ENCODE results near the gene CD300LF. TPM values are rescaled to one million over a fixed set of nuclear protein-coding genes. Genes with fewer than 3 reads are reported as not detected.

The CD300LF gene
- total RNA-seq, 6 experiments from 2014 or later = 0.44 to 2.6 (median 0.74) TPM; not detected in 1

DNA sequence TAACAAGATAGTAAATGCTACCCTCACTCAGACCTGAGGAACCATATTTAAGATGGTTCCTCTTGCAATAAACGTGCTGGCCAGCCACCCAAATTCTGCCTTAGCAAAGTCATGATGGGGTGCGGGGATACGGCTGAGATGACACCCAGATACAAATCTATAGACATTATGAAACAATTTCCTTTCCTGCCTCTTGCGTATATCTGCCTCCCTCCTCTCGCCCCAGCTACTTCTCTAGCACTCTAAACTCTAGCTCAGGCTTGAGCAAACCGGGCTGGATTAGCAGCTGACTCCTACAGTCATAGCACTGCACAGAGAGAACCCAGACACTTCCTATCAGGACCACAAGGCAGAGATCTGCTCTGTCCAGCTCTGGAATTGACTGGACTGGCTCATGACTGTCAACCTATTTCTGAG is 22.3 kb downstream of the CD300LF start:
- ATAC-seq = peak; percentile 52 to 81 (median 75)
- 54% methylated on average over 4 of the region's 6 CpGs for WGBS (ENCODE audit: insufficient coverage, low coverage, low lambda C conversion rate, missing lambda C conversion rate)
- H3K36me3 ChIP-seq = no peaks in the 10 kb centered on the region
- DNase-seq = peak in 1 of 3 donors; percentile 30
- TF ChIP-seq, protein P1, sequence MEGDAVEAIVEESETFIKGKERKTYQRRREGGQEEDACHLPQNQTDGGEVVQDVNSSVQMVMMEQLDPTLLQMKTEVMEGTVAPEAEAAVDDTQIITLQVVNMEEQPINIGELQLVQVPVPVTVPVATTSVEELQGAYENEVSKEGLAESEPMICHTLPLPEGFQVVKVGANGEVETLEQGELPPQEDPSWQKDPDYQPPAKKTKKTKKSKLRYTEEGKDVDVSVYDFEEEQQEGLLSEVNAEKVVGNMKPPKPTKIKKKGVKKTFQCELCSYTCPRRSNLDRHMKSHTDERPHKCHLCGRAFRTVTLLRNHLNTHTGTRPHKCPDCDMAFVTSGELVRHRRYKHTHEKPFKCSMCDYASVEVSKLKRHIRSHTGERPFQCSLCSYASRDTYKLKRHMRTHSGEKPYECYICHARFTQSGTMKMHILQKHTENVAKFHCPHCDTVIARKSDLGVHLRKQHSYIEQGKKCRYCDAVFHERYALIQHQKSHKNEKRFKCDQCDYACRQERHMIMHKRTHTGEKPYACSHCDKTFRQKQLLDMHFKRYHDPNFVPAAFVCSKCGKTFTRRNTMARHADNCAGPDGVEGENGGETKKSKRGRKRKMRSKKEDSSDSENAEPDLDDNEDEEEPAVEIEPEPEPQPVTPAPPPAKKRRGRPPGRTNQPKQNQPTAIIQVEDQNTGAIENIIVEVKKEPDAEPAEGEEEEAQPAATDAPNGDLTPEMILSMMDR (IDR thresholded peaks at IDR 0.05) = no peak
- TF ChIP-seq POLR2A (IDR thresholded peaks at IDR 0.05) = no peak
- H3K27me3 ChIP-seq = no peaks in the 10 kb centered on the region
- H3K9me3 ChIP-seq = no peaks in the 10 kb centered on the region
- no peak overlapping the region for H3K4me3 ChIP-seq
- no peaks in the 10 kb centered on the region for H3K4me1 ChIP-seq
- peak overlapping the region in 1 of 3 donors; percentile 22 for H3K27ac ChIP-seq
- intact Hi-C loops (cut with DNase I) = no loop called here

DNA sequence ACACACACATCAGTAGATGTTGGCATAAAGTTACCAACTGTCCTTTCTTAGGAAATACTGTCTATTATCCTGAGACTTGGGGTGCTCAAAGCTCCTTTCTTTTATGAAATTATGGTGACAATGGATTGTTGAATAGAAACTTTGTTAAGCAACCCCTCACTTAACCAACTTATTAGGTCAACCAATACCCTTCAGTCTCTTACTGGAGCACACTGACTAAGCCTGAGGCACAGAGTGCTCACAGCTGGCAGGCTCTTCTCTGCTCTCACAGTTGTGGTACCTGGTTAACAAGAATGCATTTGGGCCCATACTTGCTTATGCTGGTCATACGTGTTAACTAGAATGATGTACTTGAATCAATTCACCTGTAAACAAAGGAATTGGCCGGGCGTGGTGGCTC is 24.8 kb downstream of the CD300LF start:
- H3K36me3 ChIP-seq = no peaks in the 10 kb centered on the region
- no peak overlapping the region for H3K27ac ChIP-seq
- no peaks in the 10 kb centered on the region for H3K9me3 ChIP-seq
- TF ChIP-seq, protein P1 (IDR thresholded peaks at IDR 0.05) = no peak
- TF ChIP-seq POLR2A (IDR thresholded peaks at IDR 0.05) = no peak
- H3K27me3 ChIP-seq = no peaks in the 10 kb centered on the region
- 76% methylated on average over 3 of the region's 3 CpGs for WGBS (ENCODE audit: insufficient coverage, low coverage, low lambda C conversion rate, missing lambda C conversion rate)
- H3K4me1 ChIP-seq = no peaks in the 10 kb centered on the region
- DNase-seq (no peak), ATAC-seq (no peak)
- no peak overlapping the region for H3K4me3 ChIP-seq
- intact Hi-C loops (cut with DNase I) = no loop called here

DNA sequence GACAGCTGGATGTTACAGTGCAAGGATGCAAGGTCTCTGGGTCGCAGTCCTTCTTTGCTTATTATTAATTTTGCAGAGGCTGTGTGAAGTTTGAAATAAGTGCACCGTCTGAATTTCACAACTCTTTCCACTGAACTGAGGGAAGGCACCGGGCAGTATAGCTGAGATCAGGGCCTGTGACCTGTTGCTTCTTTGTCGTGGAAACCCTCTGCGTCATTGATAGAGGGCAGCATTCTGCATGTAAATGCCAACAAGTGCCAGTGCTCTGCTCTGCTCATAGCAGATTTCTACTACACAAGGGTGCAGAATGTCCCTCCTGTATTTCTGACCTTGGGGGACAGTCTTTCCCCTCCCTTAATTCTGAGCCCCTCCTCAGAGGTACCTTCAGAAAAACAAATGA is 26.0 kb downstream of the CD300LF start:
- intact Hi-C loops (cut with DNase I) = no loop called here
- Histone ChIP-seq H3K27me3 (no peaks in the 10 kb centered on the region), H3K27ac (no peak overlapping the region), H3K4me1 (no peaks in the 10 kb centered on the region), H3K4me3 (no peak overlapping the region), H3K36me3 (no peaks in the 10 kb centered on the region), H3K9me3 (no peaks in the 10 kb centered on the region)
- 15% methylated on average over 5 of the region's 5 CpGs for WGBS (ENCODE audit: insufficient coverage, low coverage, low lambda C conversion rate, missing lambda C conversion rate)
- TF ChIP-seq POLR2A (IDR thresholded peaks at IDR 0.05) = no peak
- TF ChIP-seq, protein P1 (IDR thresholded peaks at IDR 0.05) = peak in 1 of 4 donors; percentile 5
- ATAC-seq (peak; percentile 25 to 61 (median 54)), DNase-seq (no peak)

DNA sequence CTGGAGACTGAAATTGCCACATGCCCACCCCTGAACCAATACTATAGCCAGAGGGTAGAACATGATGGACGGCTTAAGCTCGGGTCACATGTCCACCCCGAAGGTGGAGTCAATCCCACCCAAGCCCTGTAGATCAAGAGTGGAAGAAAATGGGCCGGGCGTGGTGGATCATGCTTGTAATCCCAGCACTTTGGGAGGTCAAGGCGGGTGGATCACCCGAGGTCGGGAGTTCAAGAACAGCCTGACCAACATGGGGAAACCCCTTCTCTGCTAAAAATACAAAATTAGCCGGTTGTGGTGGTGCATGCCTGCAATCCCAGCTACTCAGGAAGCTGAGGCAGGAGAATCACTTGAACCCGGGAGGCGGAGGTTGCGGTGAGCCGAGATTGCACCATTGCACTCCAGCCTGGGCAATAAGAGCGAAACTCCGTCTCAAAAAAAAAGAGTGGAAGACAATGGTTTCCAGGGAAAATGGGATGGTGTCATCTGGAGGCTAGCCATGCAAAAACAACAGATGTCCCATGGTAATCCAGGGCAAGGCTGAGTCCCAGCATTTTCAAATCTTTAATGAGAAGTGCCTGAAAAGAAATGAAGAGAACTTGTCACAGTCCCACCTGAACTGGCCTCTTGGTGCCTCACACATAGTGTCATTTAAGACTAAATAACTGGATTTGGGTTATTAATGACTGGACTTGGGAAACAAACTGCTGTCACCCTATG is 30.1 kb downstream of the CD300LF start:
- peak in 1 of 3 donors; percentile 8 for DNase-seq
- no peak for ATAC-seq
- no peak for TF ChIP-seq POLR2A (IDR thresholded peaks at IDR 0.05)
- TF ChIP-seq, protein P1 (IDR thresholded peaks at IDR 0.05) = no peak
- intact Hi-C loops (cut with DNase I) = no loop called here
- Histone ChIP-seq H3K9me3 (no peaks in the 10 kb centered on the region), H3K4me3 (no peak overlapping the region), H3K27me3 (no peaks in the 10 kb centered on the region), H3K36me3 (no peaks in the 10 kb centered on the region), H3K27ac (no peak overlapping the region), H3K4me1 (no peaks in the 10 kb centered on the region)
- WGBS (ENCODE audit: insufficient coverage, low coverage, low lambda C conversion rate, missing lambda C conversion rate) = 60% methylated on average over 15 of the region's 15 CpGs
